HUES6 (cell line): ENCODE results near the gene GRIK5.

Experiments used
- H3K27ac ChIP-seq: 2 replicates; pipeline ENCODE4 v1.7.0; 2013; ENCODE audit warnings: low read depth, mild to moderate bottlenecking, low read length, inconsistent platforms
- H3K27me3 ChIP-seq: 2 replicates; pipeline ENCODE4 v1.6.1; 2013; ENCODE audit warnings: low read length; ENCODE audit not compliant: control insufficient read depth, insufficient read depth
- H3K36me3 ChIP-seq: 2 replicates; pipeline ENCODE4 v1.6.1; 2013; ENCODE audit warnings: low read length; ENCODE audit not compliant: control insufficient read depth, insufficient read depth
- H3K4me1 ChIP-seq: 2 replicates; pipeline ENCODE4 v1.6.1; 2013; ENCODE audit warnings: low read length; ENCODE audit not compliant: control insufficient read depth, insufficient read depth
- H3K4me3 ChIP-seq: 2 replicates; pipeline ENCODE4 v1.5.1; 2013; ENCODE audit warnings: low read depth, low read length
- H3K9ac ChIP-seq: one replicate; pipeline ENCODE4 v1.6.1; 2013; ENCODE audit warnings: mild to moderate bottlenecking, low read length
- H3K9me3 ChIP-seq: 2 replicates; pipeline ENCODE4 v1.6.1; 2013; ENCODE audit warnings: low read depth, low read length; ENCODE audit not compliant: control insufficient read depth, insufficient read depth

The GRIK5 gene

DNA sequence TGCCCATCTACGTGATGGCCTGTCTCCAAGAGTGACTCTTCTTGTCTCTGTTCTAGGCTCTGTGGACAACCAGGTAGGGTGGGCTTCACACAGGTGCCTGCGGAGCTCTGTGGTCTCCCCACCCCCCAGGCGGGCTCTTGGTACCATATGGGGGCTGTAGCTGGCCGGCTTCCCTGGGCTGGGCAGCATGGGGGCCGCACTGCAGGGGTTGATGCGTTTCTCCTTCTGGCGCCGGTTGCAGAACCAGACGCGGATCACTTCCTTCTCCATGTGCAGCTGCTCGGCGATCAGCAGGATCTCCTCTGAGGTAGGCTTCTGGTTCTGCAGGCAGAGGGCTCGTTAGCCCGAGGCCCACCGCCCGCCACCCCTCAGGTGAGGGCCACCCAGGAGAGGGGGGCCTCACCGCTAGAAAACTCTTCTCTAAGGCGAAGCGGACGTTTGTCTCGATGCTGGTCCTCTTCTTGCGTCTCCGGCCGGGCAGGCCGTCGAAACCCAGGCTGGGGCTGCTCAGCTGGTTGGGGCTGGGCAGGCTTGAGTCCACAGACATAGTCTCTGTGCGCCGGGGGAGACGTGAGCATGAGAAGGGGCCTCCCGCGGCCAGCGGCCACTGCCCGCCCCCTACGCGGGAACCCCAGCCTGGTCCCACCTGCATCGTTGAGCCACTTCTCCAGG lies 25.3 kb upstream of the GRIK5 start:
- H3K9me3 ChIP-seq: no peaks in the 10 kb centered on the region
- no peak overlapping the region for H3K27ac ChIP-seq
- H3K27me3 ChIP-seq: 0 out of 2 replicates have a peak, but pooled peaks cover 3% of the 10 kb centered on the region
- H3K4me3 ChIP-seq: no peak overlapping the region; the same call in 1 of the 2 replicates
- no peaks in the 10 kb centered on the region for H3K36me3 ChIP-seq
- H3K9ac ChIP-seq: no peak overlapping the region
- H3K4me1 ChIP-seq: peaks cover 11% of the 10 kb centered on the region

DNA sequence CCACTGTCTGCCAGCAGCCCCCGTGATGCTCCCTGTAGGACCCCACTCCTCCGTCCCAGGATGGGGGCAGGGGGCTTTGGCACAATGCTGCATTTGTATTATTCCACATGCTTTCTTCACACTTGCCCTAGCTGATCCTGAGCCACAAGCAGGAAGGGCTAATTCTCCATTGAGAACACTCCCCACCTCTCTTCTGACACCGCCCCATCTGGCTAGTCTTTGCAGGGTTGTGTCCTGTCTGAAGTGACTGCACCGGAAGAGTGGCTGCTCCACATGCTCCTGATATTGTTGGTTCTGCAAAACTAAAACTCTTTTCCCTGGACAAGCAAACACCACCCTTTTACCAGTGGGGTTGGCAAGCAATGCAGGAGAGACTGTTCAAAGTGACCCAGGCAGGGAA lies 23.9 kb upstream of the GRIK5 start:
- Histone ChIP-seq H3K4me1 (peaks cover 7% of the 10 kb centered on the region), H3K9ac (no peak overlapping the region), H3K4me3 (no peak overlapping the region), H3K36me3 (no peaks in the 10 kb centered on the region), H3K9me3 (no peaks in the 10 kb centered on the region), H3K27me3 (0 out of 2 replicates have a peak, but pooled peaks cover 3% of the 10 kb centered on the region), H3K27ac (no peak overlapping the region)

DNA sequence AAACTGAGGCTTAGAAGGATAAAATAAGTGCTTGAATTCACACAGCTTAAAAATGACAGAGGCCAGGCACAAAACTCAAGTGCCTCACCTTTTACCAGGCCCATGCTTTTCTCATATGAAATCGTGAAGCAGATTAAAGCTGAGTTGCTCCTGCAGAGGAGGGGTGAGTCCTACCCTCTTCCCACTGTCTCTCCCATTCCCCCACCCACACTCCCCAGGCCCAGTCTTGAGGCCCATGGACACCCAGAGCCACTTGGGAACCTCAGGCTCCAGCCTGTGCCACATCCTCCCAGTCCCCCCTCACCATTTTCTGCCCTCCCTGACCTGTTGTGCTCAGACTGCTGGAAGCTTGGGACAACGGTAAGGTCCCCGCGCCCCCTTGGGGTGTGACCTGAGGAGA lies 23.5 kb upstream of the GRIK5 start:
- no peak overlapping the region for H3K4me3 ChIP-seq
- H3K4me1 ChIP-seq: peaks cover 11% of the 10 kb centered on the region
- no peaks in the 10 kb centered on the region for H3K9me3 ChIP-seq
- no peaks in the 10 kb centered on the region for H3K36me3 ChIP-seq
- no peak overlapping the region for H3K9ac ChIP-seq
- H3K27me3 ChIP-seq: 0 out of 2 replicates have a peak, but pooled peaks cover 3% of the 10 kb centered on the region
- H3K27ac ChIP-seq: no peak overlapping the region

GRCh38 chr19:42092350-42092749 lies 22.3 kb upstream of the GRIK5 start:
- H3K4me1 ChIP-seq: peaks cover 11% of the 10 kb centered on the region
- H3K27me3 ChIP-seq: 0 out of 2 replicates have a peak, but pooled peaks cover 3% of the 10 kb centered on the region
- H3K9me3 ChIP-seq: no peaks in the 10 kb centered on the region
- no peaks in the 10 kb centered on the region for H3K36me3 ChIP-seq
- no peak overlapping the region for H3K9ac ChIP-seq
- no peak overlapping the region for H3K4me3 ChIP-seq
- no peak overlapping the region for H3K27ac ChIP-seq

DNA sequence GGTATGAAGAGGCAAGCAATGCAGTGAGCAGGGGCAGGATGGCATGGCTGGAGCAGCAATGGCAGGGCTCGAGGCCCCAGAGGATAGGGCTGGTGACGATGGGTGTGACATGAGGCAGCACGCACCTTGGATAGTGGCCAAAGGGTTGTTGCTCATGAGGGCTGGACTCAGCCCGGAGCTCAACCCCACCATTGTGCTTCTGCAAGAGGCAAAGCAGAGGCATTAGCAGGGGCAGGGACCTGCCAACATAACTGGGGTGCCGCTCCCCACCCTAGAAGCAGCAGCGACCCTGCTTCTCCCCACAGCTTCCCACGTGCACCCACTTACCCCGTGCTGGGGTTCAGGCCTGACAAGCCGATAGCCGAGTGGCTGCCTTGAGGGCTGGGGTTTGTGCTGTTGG lies 21.7 kb upstream of the GRIK5 start:
- Histone ChIP-seq H3K36me3 (no peaks in the 10 kb centered on the region), H3K27me3 (0 out of 2 replicates have a peak, but pooled peaks cover 3% of the 10 kb centered on the region), H3K4me3 (no peak overlapping the region), H3K27ac (no peak overlapping the region), H3K9ac (no peak overlapping the region), H3K4me1 (peaks cover 15% of the 10 kb centered on the region), H3K9me3 (no peaks in the 10 kb centered on the region)

DNA sequence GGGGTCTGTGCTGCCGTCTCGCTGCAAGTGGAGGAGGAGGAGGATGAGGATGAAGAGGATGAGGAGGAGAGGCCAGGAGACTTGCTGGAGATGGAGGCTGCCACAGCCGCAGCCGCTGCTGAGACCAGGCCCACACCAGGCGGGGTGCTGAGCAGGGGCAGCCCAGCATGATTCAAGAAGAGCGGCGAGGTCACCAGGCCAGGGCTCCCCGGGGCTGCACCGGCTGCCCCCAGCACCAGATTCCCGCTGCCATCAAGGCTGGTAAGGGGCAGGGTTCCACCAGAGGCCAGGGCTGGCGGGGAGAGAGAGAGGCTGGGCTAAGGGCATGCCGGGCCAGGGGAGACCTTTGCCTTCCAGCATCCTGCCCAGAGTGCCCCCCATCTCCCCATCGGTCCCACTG lies 21.3 kb upstream of the GRIK5 start:
- H3K27ac ChIP-seq: no peak overlapping the region
- no peaks in the 10 kb centered on the region for H3K36me3 ChIP-seq
- H3K9me3 ChIP-seq: no peaks in the 10 kb centered on the region
- H3K27me3 ChIP-seq: 0 out of 2 replicates have a peak, but pooled peaks cover 3% of the 10 kb centered on the region
- H3K4me1 ChIP-seq: peaks cover 17% of the 10 kb centered on the region
- H3K9ac ChIP-seq: no peak overlapping the region
- H3K4me3 ChIP-seq: no peak overlapping the region

DNA sequence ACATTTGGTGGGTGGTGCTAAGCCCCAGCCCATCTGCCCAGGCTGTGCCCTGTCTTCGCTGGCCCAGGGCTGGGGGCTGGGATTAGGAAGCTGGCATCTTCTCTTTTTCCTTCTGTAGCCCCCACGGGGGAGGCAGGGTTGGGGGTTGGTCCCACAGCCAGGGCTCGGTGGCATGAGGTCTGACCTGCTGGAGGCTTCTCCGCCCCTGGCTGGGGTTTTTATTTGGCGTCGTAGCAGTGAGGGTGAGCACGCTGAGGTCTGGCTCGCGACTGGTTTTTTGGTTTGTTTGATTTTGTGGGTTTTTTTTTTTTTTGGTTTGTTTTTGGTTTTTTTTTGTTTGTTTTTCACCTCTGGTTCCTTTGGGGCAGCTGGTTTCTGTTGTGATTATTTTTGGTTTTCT lies 20.7 kb upstream of the GRIK5 start:
- no peak overlapping the region for H3K27ac ChIP-seq

GRCh38 chr19:42089772-42090171 lies 19.8 kb upstream of the GRIK5 start:
- Histone ChIP-seq H3K9me3 (no peaks in the 10 kb centered on the region), H3K36me3 (no peaks in the 10 kb centered on the region), H3K27me3 (0 out of 2 replicates have a peak, but pooled peaks cover 3% of the 10 kb centered on the region), H3K4me3 (no peak overlapping the region), H3K4me1 (peaks cover 13% of the 10 kb centered on the region), H3K27ac (no peak overlapping the region), H3K9ac (no peak overlapping the region)

More for the DNA sequence above, 20.7 kb upstream of the GRIK5 start:
- Histone ChIP-seq H3K27me3 (0 out of 2 replicates have a peak, but pooled peaks cover 3% of the 10 kb centered on the region), H3K9ac (no peak overlapping the region), H3K36me3 (no peaks in the 10 kb centered on the region), H3K4me3 (no peak overlapping the region), H3K9me3 (no peaks in the 10 kb centered on the region), H3K4me1 (peaks cover 16% of the 10 kb centered on the region)

- Histone ChIP-seq H3K4me3 (no peak overlapping the region), H3K9me3 (no peaks in the 10 kb centered on the region), H3K9ac (no peak overlapping the region), H3K27ac (no peak overlapping the region), H3K27me3 (0 out of 2 replicates have a peak, but pooled peaks cover under 1% of the 10 kb centered on the region), H3K4me1 (peaks cover 13% of the 10 kb centered on the region), H3K36me3 (no peaks in the 10 kb centered on the region)
Measured at GRCh38 chr19:42089191-42089750, 19.3 kb upstream of the GRIK5 start.

DNA sequence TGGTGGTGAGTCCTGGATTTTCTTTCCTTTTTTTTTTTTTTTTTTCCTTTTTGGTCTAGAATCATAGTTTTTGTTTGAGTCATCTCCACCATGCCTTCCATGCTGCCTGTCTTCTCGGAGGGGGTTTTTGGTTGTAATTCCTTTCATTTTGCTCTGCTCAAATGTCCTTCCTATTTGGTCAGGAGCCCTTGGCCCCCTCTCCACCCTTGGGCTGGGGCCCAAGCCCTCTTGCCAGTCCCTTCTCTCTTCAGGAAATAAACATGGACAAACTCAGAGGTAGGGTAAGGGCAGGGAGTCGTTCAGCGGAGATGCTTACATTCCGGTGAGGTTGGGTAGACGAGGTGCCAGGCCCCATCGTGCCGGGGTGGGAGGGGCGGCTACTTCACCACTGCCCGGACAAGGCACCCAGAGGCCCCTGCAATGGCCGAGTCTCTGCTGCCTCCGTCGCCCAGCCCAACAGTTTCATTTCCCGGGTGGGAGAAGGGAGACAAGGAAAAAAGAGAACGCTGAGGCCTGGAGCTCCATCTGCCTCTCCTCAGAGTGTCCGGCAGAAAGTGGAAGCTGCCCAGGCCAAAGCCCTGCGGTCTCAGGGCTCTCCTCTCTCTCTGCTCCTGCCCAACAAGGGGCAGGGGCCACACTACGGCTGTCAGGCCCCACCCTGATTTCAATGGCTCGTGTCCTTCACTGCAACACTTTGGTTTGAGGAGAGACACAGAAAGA lies 18.6 kb upstream of the GRIK5 start:
- Histone ChIP-seq H3K9ac (no peak overlapping the region), H3K4me1 (peaks cover 13% of the 10 kb centered on the region), H3K27ac (no peak overlapping the region), H3K9me3 (no peaks in the 10 kb centered on the region), H3K27me3 (no peaks in the 10 kb centered on the region), H3K36me3 (no peaks in the 10 kb centered on the region), H3K4me3 (no peak overlapping the region)
